GM19372 (cell line): Measurements from ENCODE around the gene FAM8A1.

Experiments
- ATAC-seq: cut with Tn5 transposase; IDR thresholded peaks from one replicate; pipeline ENCODE4 v1.9.1; 2021; ENCODE audit warnings: mild to moderate bottlenecking, low read depth, moderate library complexity; ENCODE audit not compliant: unreplicated experiment

The FAM8A1 gene

DNA sequence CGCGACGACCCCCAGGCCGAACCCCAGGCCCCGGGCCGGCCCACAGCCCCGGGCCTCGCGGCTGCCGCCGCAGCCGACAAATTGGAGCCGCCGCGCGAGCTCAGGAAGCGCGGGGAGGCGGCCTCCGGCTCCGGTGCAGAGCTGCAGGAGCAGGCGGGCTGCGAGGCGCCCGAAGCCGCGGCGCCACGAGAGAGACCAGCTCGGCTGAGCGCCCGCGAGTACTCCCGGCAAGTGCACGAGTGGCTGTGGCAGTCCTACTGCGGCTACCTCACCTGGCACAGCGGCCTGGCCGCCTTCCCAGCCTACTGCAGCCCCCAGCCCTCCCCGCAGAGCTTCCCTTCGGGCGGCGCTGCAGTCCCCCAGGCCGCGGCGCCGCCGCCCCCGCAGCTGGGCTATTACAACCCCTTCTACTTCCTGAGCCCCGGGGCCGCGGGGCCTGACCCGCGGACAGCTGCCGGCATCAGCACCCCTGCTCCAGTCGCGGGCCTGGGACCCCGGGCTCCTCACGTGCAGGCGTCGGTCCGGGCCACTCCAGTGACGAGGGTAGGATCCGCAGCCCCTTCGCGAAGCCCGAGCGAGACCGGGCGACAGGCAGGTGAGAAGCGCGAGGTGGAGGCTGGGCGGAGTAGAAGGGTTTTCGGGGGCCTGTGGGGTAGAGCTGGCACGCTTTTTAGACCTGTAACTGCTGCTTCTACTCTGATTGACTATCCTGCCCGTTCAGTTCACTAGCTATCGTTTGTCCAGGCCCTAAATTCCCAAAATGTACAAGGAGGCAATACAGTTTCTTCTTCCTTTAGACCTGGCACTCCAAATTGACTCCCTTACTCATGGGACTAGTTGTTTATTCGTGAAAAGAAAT is 654 bp downstream of the FAM8A1 start:
- ATAC-seq = peak; percentile 55

GRCh38 chr6:17601386-17601703 is 1.2 kb downstream of the FAM8A1 start:
- no peak for ATAC-seq

GRCh38 chr6:17602888-17603287 is 2.8 kb downstream of the FAM8A1 start:
- no peak for ATAC-seq

DNA sequence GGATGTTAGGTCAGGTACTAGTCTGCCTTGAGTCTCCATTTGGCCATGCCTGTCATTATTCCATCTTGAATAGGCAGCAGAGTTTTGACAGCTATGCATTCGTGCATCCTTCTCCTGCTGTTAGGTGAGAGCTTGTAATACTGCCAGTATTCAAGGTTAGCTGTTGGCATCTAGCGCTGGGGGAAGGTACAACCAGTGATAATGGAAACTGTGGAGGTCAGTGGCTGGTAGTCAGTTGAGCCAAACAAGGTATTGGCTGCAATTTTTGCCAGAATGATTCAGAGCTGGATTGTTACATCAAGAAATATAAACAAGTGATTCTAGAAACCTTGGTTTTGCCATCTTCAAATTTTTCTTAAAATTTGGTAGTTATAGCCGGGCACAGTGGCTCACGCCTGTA is 6.5 kb downstream of the FAM8A1 start:
- ATAC-seq = no peak

DNA sequence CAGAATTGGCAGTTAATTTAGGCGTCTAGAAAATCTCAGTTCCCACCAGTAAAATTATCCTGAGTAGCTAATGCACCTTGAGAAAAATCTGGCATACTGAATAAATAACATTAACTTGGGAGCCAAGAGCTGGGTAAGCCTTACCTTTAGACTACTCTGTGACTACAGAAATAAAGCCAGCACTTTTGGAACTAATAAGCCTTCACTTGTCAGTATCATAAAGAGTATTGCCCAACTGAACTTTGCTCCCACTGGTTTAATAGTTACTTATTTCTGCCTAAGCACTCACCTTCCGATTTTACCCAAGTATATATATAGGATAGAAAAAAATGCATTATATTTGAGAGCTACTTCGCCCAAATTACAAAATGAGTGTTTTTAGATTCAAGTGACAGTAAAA is 10.7 kb downstream of the FAM8A1 start:
- no peak for ATAC-seq

GRCh38 chr6:17612048-17612447 is 11.9 kb downstream of the FAM8A1 start:
- no peak for ATAC-seq

- no peak for ATAC-seq
Observed at GRCh38 chr6:17615794-17616193, 15.7 kb downstream of the FAM8A1 start.

GRCh38 chr6:17621003-17621402 is 20.9 kb downstream of the FAM8A1 start:
- peak; percentile 75 for ATAC-seq

DNA sequence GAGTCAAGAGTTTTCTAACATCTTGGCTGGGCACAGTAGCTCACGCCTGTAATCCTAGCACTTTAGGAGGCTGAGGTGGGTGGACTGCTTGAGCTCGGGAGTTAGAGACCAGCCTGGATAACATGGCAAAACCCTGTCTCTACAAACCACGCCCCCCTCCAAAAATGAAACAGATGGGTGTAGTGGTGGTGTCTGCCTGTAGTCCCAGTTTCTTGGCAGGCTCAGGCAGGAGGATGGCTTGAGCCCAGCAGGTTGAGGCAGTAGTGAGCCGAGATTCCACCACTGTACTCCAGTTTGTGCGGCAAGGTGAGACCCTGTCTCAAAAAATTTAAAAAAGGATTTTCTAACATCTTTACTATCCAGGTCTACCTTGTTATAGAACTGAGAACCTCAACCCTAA is 22.0 kb downstream of the FAM8A1 start:
- no peak for ATAC-seq

DNA sequence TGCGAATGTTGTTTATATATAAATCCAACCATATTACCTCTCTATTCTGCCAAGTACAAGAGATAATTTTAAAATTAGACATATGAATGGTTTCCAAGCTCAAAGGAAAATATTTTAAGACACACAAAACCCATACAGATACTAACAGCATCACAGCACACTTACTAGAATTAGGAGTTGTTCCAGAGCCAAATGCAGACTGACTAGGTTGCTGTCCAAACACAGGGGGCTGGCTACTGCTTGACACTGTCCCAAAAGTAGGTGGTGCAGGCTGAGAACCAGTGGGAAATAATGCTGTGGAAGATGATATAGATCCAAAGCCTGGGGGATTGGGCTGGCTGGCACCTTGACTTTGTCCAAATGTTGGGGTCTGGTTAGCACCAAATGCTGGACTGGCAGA is 24.3 kb downstream of the FAM8A1 start:
- ATAC-seq = no peak

GRCh38 chr6:17628873-17629272 is 28.8 kb downstream of the FAM8A1 start:
- ATAC-seq = no peak

- no peak for ATAC-seq
Observed at GRCh38 chr6:17629824-17630510, 29.9 kb downstream of the FAM8A1 start.

DNA sequence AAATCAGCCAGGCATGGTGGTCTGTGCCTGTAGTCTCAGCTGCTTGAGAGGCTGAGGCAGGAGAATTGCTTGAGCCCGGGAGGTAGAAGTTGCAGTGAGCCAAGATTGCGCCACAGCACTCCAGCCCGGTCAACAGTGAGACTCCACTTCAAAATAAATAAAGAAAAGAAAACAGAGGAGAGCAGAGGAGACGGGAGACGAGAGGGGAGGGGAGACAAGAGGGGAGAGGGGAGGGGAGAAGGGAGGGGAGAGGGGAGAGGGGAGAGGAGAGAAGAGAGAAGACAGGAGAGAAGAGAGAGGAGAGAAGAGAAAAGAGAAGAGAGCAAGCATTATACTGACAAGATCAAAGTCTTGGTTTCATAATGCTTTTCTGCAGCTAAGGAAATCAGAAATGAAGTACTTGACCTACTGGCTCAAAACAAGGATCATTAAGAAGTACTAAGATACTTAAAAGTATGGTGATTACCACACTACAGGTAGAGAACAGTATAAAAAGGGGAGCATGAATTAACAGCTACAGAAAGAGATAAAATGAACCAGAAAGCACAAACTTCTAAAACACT is 30.5 kb downstream of the FAM8A1 start:
- no peak for ATAC-seq

DNA sequence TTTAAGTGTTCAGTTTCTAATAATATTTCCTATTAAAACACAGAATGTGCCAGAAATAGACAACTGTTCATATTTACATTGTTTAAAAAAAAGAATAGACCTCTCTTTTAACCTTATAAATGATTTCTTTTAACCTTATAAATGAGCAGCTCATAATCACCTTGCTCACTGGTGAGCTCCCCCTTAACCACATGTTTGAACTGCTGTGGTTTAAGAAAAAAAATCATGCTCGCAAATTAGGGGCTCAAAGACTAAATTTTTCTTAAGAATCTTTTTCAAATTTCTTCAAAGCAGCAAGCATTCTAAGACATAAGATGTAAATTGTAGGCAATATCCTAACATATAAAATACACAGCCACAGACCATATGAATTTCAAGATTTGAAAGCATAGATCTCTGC is 32.8 kb downstream of the FAM8A1 start:
- ATAC-seq = no peak

GRCh38 chr6:17633465-17634188 is 33.5 kb downstream of the FAM8A1 start:
- ATAC-seq = no peak

DNA sequence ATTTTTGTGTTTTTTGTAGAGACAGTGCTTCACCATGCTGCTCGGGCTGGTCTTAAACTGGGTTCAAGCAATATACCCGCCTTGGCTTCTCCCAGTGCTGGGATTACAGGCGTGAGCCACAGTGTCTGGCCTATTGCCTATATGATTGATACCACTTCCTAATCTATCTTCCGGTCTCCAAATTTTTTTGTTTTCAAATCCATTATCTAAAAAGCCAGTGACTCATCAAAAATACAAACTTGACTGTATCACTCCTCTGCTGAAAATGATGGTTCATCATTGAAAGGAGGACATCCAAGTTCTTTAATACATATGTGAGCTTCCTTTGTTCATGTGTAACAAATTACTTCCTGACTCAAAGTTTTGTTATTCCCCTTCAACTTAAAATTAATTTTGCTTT is 35.5 kb downstream of the FAM8A1 start:
- ATAC-seq = no peak

GRCh38 chr6:17638212-17638715 is 38.2 kb downstream of the FAM8A1 start:
- ATAC-seq = no peak

- ATAC-seq = no peak
Observed at GRCh38 chr6:17640477-17640917, 40.4 kb downstream of the FAM8A1 start.

DNA sequence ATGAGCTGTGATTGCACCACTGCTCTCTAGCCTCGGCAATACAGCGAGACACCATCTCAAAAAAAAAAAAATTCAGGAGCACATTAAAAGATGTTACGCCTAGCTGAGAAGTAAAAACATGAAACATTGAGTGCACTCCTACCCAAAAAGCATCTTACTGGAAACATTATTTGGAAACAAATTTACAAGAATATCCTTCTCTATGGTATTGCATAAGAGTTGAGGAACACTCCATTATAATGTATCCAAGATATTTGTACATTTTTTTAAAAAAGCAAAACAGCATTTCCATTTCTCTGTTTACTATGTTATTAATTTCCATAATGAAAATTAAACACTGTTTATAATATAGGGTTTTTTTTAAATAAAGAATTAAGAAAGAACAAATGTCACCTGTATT is 48.6 kb downstream of the FAM8A1 start:
- ATAC-seq = no peak

DNA sequence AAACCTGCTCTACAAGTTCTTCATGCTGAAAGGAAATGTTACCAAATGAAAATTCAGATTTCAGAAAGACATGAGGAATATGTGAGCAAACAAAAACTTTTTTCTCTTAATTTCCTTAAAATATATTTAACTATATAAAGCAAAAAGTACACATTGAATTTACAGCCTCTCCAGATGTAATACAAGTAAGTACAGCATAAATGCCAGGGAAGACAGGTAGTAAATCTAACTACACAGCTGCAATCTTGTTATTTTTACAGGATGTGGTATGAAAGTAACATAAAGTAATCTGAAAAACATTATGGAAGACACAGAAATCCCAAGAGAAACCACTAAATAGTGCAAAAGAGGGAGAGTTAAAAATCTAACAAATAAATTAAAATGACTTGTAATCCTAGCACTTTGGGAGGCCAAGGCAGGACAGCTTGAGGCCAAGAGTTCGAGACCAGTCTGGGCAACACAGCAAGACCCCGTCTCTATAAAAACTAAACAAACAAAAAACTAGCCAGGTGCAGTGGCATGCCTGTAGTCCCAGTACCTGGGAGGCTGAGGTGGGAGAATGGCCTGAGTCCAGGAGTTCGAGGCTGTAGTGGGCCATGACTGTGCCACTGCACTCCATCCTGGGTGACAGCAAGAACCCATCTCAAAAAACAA is 50.7 kb downstream of the FAM8A1 start:
- ATAC-seq = no peak
